Mesenchymal stem cell (in vitro differentiated cells and primary cell): Measurements from ENCODE around the gene C2CD4A.
A peak's percentile ranks its signal among the peaks of the same experiment; 100 is the strongest.

Experiments used
- DNase-seq: peaks from one replicate; pipeline ENCODE4 v3.0.0-alpha.2; 2013
- H2AFZ ChIP-seq: one replicate; pipeline ENCODE4 v1.6.1; 2013; ENCODE audit warnings: low read depth, mild to moderate bottlenecking, control low read depth, inconsistent platforms, low read length, moderate library complexity
- H2AK5ac ChIP-seq: 2 replicates; pipeline ENCODE4 v1.6.1; 2013; ENCODE audit warnings: low read length, moderate library complexity, mild to moderate bottlenecking, inconsistent platforms; ENCODE audit not compliant: severe bottlenecking
- H2BK120ac ChIP-seq: one replicate; pipeline ENCODE4 v1.6.1; 2013; ENCODE audit warnings: low read depth, mild to moderate bottlenecking, inconsistent platforms, low read length, moderate library complexity
- H2BK12ac ChIP-seq, 2 experiments: one replicate each; pipeline ENCODE4 v1.6.1; 2013; ENCODE audit warnings: inconsistent platforms in 2 of 2, low read length in 2 of 2, mild to moderate bottlenecking in 2 of 2, moderate library complexity in 2 of 2, control low read depth in 1 of 2
- H2BK15ac ChIP-seq: one replicate; pipeline ENCODE4 v1.6.1; 2013; ENCODE audit warnings: mild to moderate bottlenecking, low read depth, inconsistent platforms; ENCODE audit not compliant: poor library complexity, severe bottlenecking
- H2BK5ac ChIP-seq: 2 replicates; pipeline ENCODE4 v1.6.1; 2013; ENCODE audit warnings: low read depth, mild to moderate bottlenecking, low read length, control low read depth, inconsistent platforms; ENCODE audit not compliant: poor library complexity, severe bottlenecking
- H3K14ac ChIP-seq, 2 experiments: one replicate each; pipeline ENCODE4 v1.6.1; 2013; ENCODE audit warnings: inconsistent platforms in 2 of 2, low read length in 2 of 2, control low read depth in 1 of 2, mild to moderate bottlenecking in 1 of 2, moderate library complexity in 1 of 2
- H3K18ac ChIP-seq, 2 experiments: one replicate each; pipeline ENCODE4 v1.6.1; 2013; ENCODE audit warnings: inconsistent platforms in 2 of 2, low read length in 2 of 2, control low read depth in 1 of 2, low read depth in 1 of 2, mild to moderate bottlenecking in 1 of 2
- H3K23ac ChIP-seq, 2 experiments: one replicate each; pipeline ENCODE4 v1.6.1; 2013; ENCODE audit warnings: inconsistent platforms in 2 of 2, low read length in 2 of 2, mild to moderate bottlenecking in 2 of 2, moderate library complexity in 2 of 2, control low read depth in 1 of 2
- H3K27ac ChIP-seq: 2 replicates; pipeline ENCODE4 v1.5.1; 2013; ENCODE audit warnings: mild to moderate bottlenecking, moderate library complexity, low read length, control low read depth, inconsistent platforms; ENCODE audit not compliant: poor library complexity, severe bottlenecking
- H3K27me3 ChIP-seq, 2 experiments: 2 replicates each; pipeline versions ENCODE4 v1.6.1 to v1.7.0; 2013; ENCODE audit warnings: low read length in 2 of 2, mild to moderate bottlenecking in 2 of 2, moderate library complexity in 2 of 2, control low read depth in 1 of 2, inconsistent platforms in 1 of 2; ENCODE audit not compliant: control insufficient read depth in 1 of 2, insufficient read depth in 1 of 2
- H3K36me3 ChIP-seq, 2 experiments: 2 replicates each; pipeline versions ENCODE4 v1.6.1 to v1.7.0; 2013; ENCODE audit warnings: low read length in 2 of 2, control low read depth in 1 of 2, inconsistent platforms in 1 of 2, low read depth in 1 of 2, mild to moderate bottlenecking in 1 of 2; ENCODE audit not compliant: insufficient read depth in 2 of 2, control insufficient read depth in 1 of 2
- H3K4ac ChIP-seq, 2 experiments: one replicate each; pipeline ENCODE4 v1.6.1; 2013; ENCODE audit warnings: inconsistent platforms in 2 of 2, low read length in 2 of 2, mild to moderate bottlenecking in 2 of 2, moderate library complexity in 2 of 2, control low read depth in 1 of 2, low read depth in 1 of 2
- H3K4me1 ChIP-seq: 2 replicates; pipeline ENCODE4 v1.6.1; 2013; ENCODE audit warnings: low read depth, low read length, control low read depth; ENCODE audit not compliant: control insufficient read depth, insufficient read depth
- H3K4me2 ChIP-seq: 2 replicates; pipeline ENCODE4 v1.6.1; 2013; ENCODE audit warnings: low read length, mild to moderate bottlenecking, inconsistent platforms; ENCODE audit not compliant: poor library complexity, severe bottlenecking
- H3K4me3 ChIP-seq, 2 experiments: 2 replicates each; pipeline versions ENCODE4 v1.5.1 to v1.7.0; 2013; ENCODE audit warnings: low read length in 2 of 2, mild to moderate bottlenecking in 2 of 2, control low read depth in 1 of 2, low read depth in 1 of 2; ENCODE audit not compliant: insufficient read depth in 1 of 2
- H3K79me1 ChIP-seq: replicated peaks from 2 replicates; pipeline ENCODE4 v1.6.1; 2013; ENCODE audit warnings: mild to moderate bottlenecking, control low read depth, low read length, inconsistent platforms; ENCODE audit not compliant: poor library complexity, severe bottlenecking
- H3K9ac ChIP-seq: 2 replicates; pipeline ENCODE4 v1.7.0; 2013; ENCODE audit warnings: mild to moderate bottlenecking, low read length, moderate library complexity
- H3K9me3 ChIP-seq: 2 replicates; pipeline ENCODE4 v1.7.0; 2013; ENCODE audit warnings: mild to moderate bottlenecking, low read length; ENCODE audit not compliant: control insufficient read depth
- H4K8ac ChIP-seq: one replicate; pipeline ENCODE4 v1.6.1; 2013; ENCODE audit warnings: inconsistent platforms, mild to moderate bottlenecking, low read length, moderate library complexity
- H4K91ac ChIP-seq: one replicate; pipeline ENCODE4 v1.6.1; 2013; ENCODE audit warnings: mild to moderate bottlenecking, low read length, inconsistent platforms
- WGBS: methylation state at CpG from one replicate; pipeline ENCODE4 v1.1.7; 2013; ENCODE audit warnings: mixed read lengths; 5-methylcytosine and 5-hydroxymethylcytosine counted together

The C2CD4A gene

GRCh38 chr15:62026487-62027262 lies 40.1 kb upstream of the C2CD4A start:
- Histone ChIP-seq H3K4me3 (no peak overlapping the region), H3K27ac (no peak overlapping the region), H3K23ac (no peak overlapping the region), H4K8ac (no peak overlapping the region), H4K91ac (no peak overlapping the region), H2AFZ (no peak overlapping the region), H2BK5ac (no peak overlapping the region), H2BK120ac (no peak overlapping the region), H3K14ac (no peak overlapping the region), H3K9ac (no peak overlapping the region), H3K4me1 (no peaks in the 10 kb centered on the region), H2BK15ac (no peak overlapping the region), H3K27me3 (no peaks in the 10 kb centered on the region), H3K79me1 (peaks cover 7% of the 10 kb centered on the region), H2BK12ac (no peak overlapping the region), H2AK5ac (no peak overlapping the region), H3K18ac (no peak overlapping the region), H3K9me3 (no peaks in the 10 kb centered on the region), H3K4me2 (no peak overlapping the region), H3K4ac (no peak overlapping the region), H3K36me3 (peaks cover 2 to 43% of the 10 kb centered on the region in 2 experiments)
- 100% methylated on average over 1 of the region's 2 CpGs for WGBS
- DNase-seq, result no peak

DNA sequence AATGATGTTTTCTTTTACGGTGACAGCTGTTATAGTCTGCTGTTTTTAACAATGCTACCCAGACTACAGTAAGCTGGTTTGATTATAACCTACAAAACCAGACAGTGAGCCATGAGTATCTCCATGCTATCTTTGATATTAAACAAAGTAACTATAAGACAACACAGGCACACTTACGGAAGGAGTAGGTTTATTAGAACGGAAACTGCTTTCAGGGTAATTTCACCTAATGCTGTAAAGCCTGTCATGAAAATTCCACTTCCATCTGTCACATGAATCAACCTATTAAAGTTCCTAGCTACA lies 39.6 kb upstream of the C2CD4A start:
- Histone ChIP-seq H2BK15ac (no peak overlapping the region), H3K4ac (no peak overlapping the region), H4K8ac (no peak overlapping the region), H3K18ac (no peak overlapping the region), H2BK12ac (no peak overlapping the region), H2AK5ac (no peak overlapping the region), H3K79me1 (peaks cover 7% of the 10 kb centered on the region), H2BK5ac (no peak overlapping the region), H4K91ac (no peak overlapping the region), H3K36me3 (peaks cover 2 to 38% of the 10 kb centered on the region in 2 experiments), H3K4me2 (no peak overlapping the region), H3K9me3 (no peaks in the 10 kb centered on the region), H2AFZ (no peak overlapping the region), H3K27ac (no peak overlapping the region), H2BK120ac (no peak overlapping the region), H3K4me3 (no peak overlapping the region), H3K27me3 (no peaks in the 10 kb centered on the region), H3K9ac (no peak overlapping the region), H3K23ac (no peak overlapping the region), H3K14ac (no peak overlapping the region), H3K4me1 (no peaks in the 10 kb centered on the region)
- 100% methylated on average over 3 of the region's 3 CpGs for WGBS
- DNase-seq, result no peak

DNA sequence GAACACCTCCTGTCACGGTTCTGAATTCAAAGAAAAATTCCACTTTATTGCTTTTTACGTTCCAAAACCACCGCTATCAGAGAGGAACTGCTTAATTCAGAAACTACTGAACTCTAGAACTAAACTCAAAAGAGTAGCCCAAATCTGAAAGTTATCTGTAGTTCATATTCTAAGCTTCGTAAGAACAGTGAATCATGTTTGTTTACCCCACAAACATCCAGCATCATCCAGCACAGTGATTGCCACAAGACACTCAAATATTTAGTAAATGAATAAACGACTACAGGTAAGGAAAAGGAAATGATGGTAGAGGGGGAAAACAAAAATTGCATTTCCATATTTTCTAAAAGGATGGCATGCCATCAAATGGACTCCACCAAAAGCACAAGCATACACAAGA lies 38.9 kb upstream of the C2CD4A start:
- Histone ChIP-seq H4K91ac (no peak overlapping the region), H3K4me3 (no peak overlapping the region), H2BK5ac (no peak overlapping the region), H3K23ac (no peak overlapping the region), H4K8ac (no peak overlapping the region), H3K9me3 (no peaks in the 10 kb centered on the region), H2AK5ac (no peak overlapping the region), H3K4ac (no peak overlapping the region), H3K36me3 (peaks cover 2 to 35% of the 10 kb centered on the region in 2 experiments), H2AFZ (no peak overlapping the region), H3K14ac (no peak overlapping the region), H3K27me3 (no peaks in the 10 kb centered on the region), H3K9ac (no peak overlapping the region), H2BK120ac (no peak overlapping the region), H3K79me1 (peaks cover 7% of the 10 kb centered on the region), H2BK12ac (no peak overlapping the region), H3K18ac (no peak overlapping the region), H3K4me1 (no peaks in the 10 kb centered on the region), H3K27ac (no peak overlapping the region), H2BK15ac (no peak overlapping the region), H3K4me2 (no peak overlapping the region)
- DNase-seq, result no peak
- WGBS, result 94% methylated on average over 4 of the region's 5 CpGs

DNA sequence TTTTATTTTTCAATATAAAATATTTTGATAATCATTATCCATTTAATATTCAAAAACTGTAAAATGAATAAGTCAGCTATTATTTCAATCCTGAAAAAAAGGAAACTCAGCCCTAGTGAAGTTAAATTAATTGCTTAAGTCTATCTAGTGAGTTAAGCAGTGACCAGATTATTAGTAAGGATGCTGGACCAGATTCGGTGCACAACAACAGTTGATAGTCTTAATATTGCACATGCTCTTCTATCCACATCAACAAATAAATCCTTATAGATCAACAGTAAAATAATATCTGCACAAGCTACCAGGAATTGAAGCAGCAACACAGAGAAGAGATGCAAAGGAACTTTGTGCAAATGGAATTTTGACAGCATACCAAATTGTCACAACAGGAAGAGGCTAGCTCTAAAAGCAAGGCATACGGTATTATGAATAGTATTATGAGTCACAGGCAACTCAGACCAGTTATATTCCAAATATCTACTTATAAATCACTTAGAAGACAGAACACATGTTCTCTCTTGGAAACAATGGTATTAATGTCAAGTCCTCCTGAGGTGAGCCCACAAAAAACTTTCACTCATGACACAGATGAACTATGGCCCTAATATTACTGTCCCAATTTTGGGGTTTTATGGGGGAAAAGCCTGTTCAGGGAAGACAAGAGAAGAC lies 31.4 kb upstream of the C2CD4A start:
- H3K14ac ChIP-seq, result no peak overlapping the region
- H4K91ac ChIP-seq, result no peak overlapping the region
- no peaks in the 10 kb centered on the region for H3K9me3 ChIP-seq
- H2AK5ac ChIP-seq, result no peak overlapping the region
- DNase-seq, result peak; percentile 35
- H3K4me1 ChIP-seq, result peaks cover 1% of the 10 kb centered on the region
- no peak overlapping the region for H3K9ac ChIP-seq
- no peak overlapping the region for H2AFZ ChIP-seq
- H2BK120ac ChIP-seq, result no peak overlapping the region
- H3K4ac ChIP-seq, result no peak overlapping the region
- peak overlapping the region; percentile 57 for H3K27ac ChIP-seq
- H3K23ac ChIP-seq, result no peak overlapping the region
- no CpG with 5 or more reads among the region's 2 CpGs for WGBS
- no peak overlapping the region for H2BK5ac ChIP-seq
- peaks cover 3 to 41% of the 10 kb centered on the region in 2 experiments for H3K36me3 ChIP-seq
- H3K27me3 ChIP-seq, result no peaks in the 10 kb centered on the region
- no peak overlapping the region for H2BK12ac ChIP-seq
- no peak overlapping the region for H3K4me2 ChIP-seq
- no peak overlapping the region for H3K4me3 ChIP-seq
- H2BK15ac ChIP-seq, result no peak overlapping the region
- no peak overlapping the region for H4K8ac ChIP-seq
- H3K79me1 ChIP-seq, result peaks cover 3% of the 10 kb centered on the region
- H3K18ac ChIP-seq, result no peak overlapping the region
